Panc1 (cell line): ENCODE results near the gene ST3GAL4.

ENCODE experiments used
- POLR2AphosphoS5 ChIP-seq: IDR thresholded peaks from 2 replicates; pipeline ENCODE4 v1.6.1; 2012; ENCODE audit warnings: mild to moderate bottlenecking, low read depth, low read length, moderate library complexity
- SIN3A ChIP-seq: IDR thresholded peaks from 2 replicates; pipeline ENCODE4 v1.6.1; 2012; ENCODE audit warnings: low read depth, mild to moderate bottlenecking, low read length, moderate library complexity, borderline replicate concordance; ENCODE audit not compliant: insufficient read depth
- TCF7L2 ChIP-seq: IDR thresholded peaks from 2 replicates; pipeline ENCODE4 v1.6.1; 2011; ENCODE audit warnings: mild to moderate bottlenecking, low read depth, low read length, inconsistent platforms
- TF ChIP-seq, protein P1 (sequence below): fragments of 450-650 bp; IDR thresholded peaks from 2 replicates; pipeline ENCODE4 v1.5.1; 2017; ENCODE audit warnings: mild to moderate bottlenecking
- TF ChIP-seq, protein P2 (sequence below), 2 experiments: IDR thresholded peaks; 2 replicates each; pipeline ENCODE4 v1.6.1; 2011 to 2012; ENCODE audit warnings: low read depth in 2 of 2, control low read depth in 1 of 2, low read length in 1 of 2, mild to moderate bottlenecking in 1 of 2, moderate library complexity in 1 of 2; ENCODE audit not compliant: insufficient read depth in 1 of 2

DNA sequence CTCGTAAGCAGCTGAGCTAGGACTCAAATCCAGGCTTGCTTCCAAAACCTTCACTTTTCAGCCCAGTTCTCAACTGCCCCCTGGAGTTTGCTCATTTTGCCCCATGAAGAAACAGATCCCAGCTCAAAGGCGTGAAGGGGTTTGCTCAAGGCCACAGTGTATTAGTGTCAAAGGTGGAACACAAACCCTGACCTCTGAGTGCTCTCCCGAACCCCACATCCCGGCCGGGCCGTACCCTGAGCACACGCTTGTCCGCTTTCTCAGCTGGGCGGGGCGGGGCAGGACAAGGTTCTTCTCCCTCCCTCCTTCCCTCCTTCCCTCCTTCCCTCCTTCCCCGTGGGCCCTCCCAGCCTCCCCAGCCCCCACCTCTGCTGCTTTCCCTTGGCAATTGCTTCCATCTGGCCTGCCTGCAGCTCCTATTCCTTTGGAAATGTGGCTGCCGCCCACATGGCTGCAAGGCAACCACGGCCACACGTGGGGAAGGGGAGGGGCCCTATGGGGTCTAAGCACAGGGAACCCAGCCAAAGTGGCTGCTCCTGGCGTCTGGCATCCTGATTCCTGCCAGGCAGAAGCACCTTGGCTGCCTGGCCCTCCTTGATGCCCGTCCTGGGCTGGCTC, 4.1 kb downstream of the ST3GAL4 start:
- TF ChIP-seq, protein P1, sequence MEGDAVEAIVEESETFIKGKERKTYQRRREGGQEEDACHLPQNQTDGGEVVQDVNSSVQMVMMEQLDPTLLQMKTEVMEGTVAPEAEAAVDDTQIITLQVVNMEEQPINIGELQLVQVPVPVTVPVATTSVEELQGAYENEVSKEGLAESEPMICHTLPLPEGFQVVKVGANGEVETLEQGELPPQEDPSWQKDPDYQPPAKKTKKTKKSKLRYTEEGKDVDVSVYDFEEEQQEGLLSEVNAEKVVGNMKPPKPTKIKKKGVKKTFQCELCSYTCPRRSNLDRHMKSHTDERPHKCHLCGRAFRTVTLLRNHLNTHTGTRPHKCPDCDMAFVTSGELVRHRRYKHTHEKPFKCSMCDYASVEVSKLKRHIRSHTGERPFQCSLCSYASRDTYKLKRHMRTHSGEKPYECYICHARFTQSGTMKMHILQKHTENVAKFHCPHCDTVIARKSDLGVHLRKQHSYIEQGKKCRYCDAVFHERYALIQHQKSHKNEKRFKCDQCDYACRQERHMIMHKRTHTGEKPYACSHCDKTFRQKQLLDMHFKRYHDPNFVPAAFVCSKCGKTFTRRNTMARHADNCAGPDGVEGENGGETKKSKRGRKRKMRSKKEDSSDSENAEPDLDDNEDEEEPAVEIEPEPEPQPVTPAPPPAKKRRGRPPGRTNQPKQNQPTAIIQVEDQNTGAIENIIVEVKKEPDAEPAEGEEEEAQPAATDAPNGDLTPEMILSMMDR, result no peak
- TF ChIP-seq POLR2AphosphoS5 (no peak), SIN3A (no peak), TCF7L2 (no peak)
- TF ChIP-seq, protein P2, sequence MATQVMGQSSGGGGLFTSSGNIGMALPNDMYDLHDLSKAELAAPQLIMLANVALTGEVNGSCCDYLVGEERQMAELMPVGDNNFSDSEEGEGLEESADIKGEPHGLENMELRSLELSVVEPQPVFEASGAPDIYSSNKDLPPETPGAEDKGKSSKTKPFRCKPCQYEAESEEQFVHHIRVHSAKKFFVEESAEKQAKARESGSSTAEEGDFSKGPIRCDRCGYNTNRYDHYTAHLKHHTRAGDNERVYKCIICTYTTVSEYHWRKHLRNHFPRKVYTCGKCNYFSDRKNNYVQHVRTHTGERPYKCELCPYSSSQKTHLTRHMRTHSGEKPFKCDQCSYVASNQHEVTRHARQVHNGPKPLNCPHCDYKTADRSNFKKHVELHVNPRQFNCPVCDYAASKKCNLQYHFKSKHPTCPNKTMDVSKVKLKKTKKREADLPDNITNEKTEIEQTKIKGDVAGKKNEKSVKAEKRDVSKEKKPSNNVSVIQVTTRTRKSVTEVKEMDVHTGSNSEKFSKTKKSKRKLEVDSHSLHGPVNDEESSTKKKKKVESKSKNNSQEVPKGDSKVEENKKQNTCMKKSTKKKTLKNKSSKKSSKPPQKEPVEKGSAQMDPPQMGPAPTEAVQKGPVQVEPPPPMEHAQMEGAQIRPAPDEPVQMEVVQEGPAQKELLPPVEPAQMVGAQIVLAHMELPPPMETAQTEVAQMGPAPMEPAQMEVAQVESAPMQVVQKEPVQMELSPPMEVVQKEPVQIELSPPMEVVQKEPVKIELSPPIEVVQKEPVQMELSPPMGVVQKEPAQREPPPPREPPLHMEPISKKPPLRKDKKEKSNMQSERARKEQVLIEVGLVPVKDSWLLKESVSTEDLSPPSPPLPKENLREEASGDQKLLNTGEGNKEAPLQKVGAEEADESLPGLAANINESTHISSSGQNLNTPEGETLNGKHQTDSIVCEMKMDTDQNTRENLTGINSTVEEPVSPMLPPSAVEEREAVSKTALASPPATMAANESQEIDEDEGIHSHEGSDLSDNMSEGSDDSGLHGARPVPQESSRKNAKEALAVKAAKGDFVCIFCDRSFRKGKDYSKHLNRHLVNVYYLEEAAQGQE (IDR thresholded peaks at IDR 0.05; ENCODE audit: insufficient read depth in 1 of 2, low read depth in 2 of 2, low read length in 1 of 2), result no peak
